Myocyte (in vitro differentiated cells): ENCODE measurements around the gene PHF21A. TPM values are rescaled to one million over a fixed set of nuclear protein-coding genes. Genes with fewer than 3 reads are reported as not detected.
"Not testable (repeated sequence)": the region's sequence is repeated elsewhere in the genome, so short reads cannot be mapped to it uniquely, and the experiment has no call there.

ENCODE experiments used
- DNase-seq: peaks from one replicate; pipeline ENCODE4 v3.0.0-alpha.2; 2012; ENCODE audit warnings: low read depth
- total RNA-seq: library from RNA; depleted of rRNA; stranded (reverse); fragments of >200 nt; gene quantifications from 2 replicates; pipeline ENCODE4 v1.2.3, GENCODE V29; 2014

PHF21A gene
- total RNA-seq, 1 donor from 2014 or later: 13.5 TPM

GRCh38 chr11:46036969-46037368 is 84.3 kb downstream of the PHF21A start:
- no peak for DNase-seq

- DNase-seq: no peak
These were observed 85.2 kb downstream of the PHF21A start for GRCh38 chr11:46036009-46036408.

- DNase-seq: no peak
These were observed 87.2 kb downstream of the PHF21A start for GRCh38 chr11:46034041-46034440.

GRCh38 chr11:46026606-46027293 is 94.5 kb downstream of the PHF21A start:
- DNase-seq: peak; percentile 77

GRCh38 chr11:46020084-46020599 is 101.1 kb downstream of the PHF21A start:
- DNase-seq: no peak

- no peak for DNase-seq
These were observed 102.6 kb downstream of the PHF21A start for GRCh38 chr11:46018651-46019050.

GRCh38 chr11:46017341-46017740 is 103.9 kb downstream of the PHF21A start:
- no peak for DNase-seq

GRCh38 chr11:46015941-46016340 is 105.3 kb downstream of the PHF21A start:
- no peak for DNase-seq

- DNase-seq: not testable (repeated sequence)
These were observed 107.1 kb downstream of the PHF21A start for GRCh38 chr11:46014168-46014567.

GRCh38 chr11:46012185-46012584 is 109.1 kb downstream of the PHF21A start:
- DNase-seq: no peak

- DNase-seq: no peak
These were observed 111.2 kb downstream of the PHF21A start for GRCh38 chr11:46010100-46010499.

- DNase-seq: no peak
These were observed 111.6 kb downstream of the PHF21A start for GRCh38 chr11:46009647-46010046.

GRCh38 chr11:46006418-46007070 is 114.7 kb downstream of the PHF21A start:
- DNase-seq: peak; percentile 79

- peak; percentile 71 for DNase-seq
These were observed 117.7 kb downstream of the PHF21A start for GRCh38 chr11:46003572-46003971.

- DNase-seq: no peak
These were observed 119.1 kb downstream of the PHF21A start for GRCh38 chr11:46002189-46002588.

- peak; percentile 33 for DNase-seq
These were observed 119.8 kb downstream of the PHF21A start for GRCh38 chr11:46001448-46001914.

GRCh38 chr11:45997599-45997998 is 123.7 kb downstream of the PHF21A start:
- DNase-seq: no peak

GRCh38 chr11:45995342-45995734 is 125.9 kb downstream of the PHF21A start:
- DNase-seq: no peak

- no peak for DNase-seq
These were observed 126.6 kb downstream of the PHF21A start for GRCh38 chr11:45994371-45995341.

GRCh38 chr11:45993531-45994001 is 127.7 kb downstream of the PHF21A start:
- no peak for DNase-seq

- DNase-seq: no peak
These were observed 132.3 kb downstream of the PHF21A start for GRCh38 chr11:45988921-45989320.
